ENCODE results near the gene ARID1A.

The ARID1A gene

GRCh38 chr1:26767714-26768113, 71.9 kb downstream of the ARID1A start:
- TF ChIP-seq POLR2AphosphoS5 (IDR thresholded peaks at IDR 0.05; ENCODE audit: low read depth, low read length) = no peak
- no peak for TF ChIP-seq REST (IDR thresholded peaks at IDR 0.05; ENCODE audit: insufficient read depth in 1 of 2, low read depth in 2 of 2, low read length in 2 of 2)
- no peak for TF ChIP-seq SIN3A (IDR thresholded peaks at IDR 0.05; ENCODE audit: borderline replicate concordance, insufficient read depth, low read length)
- TF ChIP-seq FOXP2 (optimal IDR thresholded peaks at IDR 0.05; ENCODE audit: borderline replicate concordance, extremely low read depth, extremely low read length, insufficient read depth) = no peak
- no peak for TF ChIP-seq TAF1 (IDR thresholded peaks at IDR 0.05; ENCODE audit: borderline replicate concordance, insufficient read depth, low read length)

GRCh38 chr1:26768755-26769154, 72.9 kb downstream of the ARID1A start:
- no peak for TF ChIP-seq FOXP2 (optimal IDR thresholded peaks at IDR 0.05; ENCODE audit: borderline replicate concordance, extremely low read depth, extremely low read length, insufficient read depth)
- TF ChIP-seq REST (IDR thresholded peaks at IDR 0.05; ENCODE audit: insufficient read depth in 1 of 2, low read depth in 2 of 2, low read length in 2 of 2) = no peak

- TF ChIP-seq TAF1 (IDR thresholded peaks at IDR 0.05; ENCODE audit: borderline replicate concordance, insufficient read depth, low read length) = no peak
- no peak for TF ChIP-seq POLR2AphosphoS5 (IDR thresholded peaks at IDR 0.05; ENCODE audit: low read depth, low read length)
- TF ChIP-seq FOXP2 (optimal IDR thresholded peaks at IDR 0.05; ENCODE audit: borderline replicate concordance, extremely low read depth, extremely low read length, insufficient read depth) = no peak
- no peak for TF ChIP-seq REST (IDR thresholded peaks at IDR 0.05; ENCODE audit: insufficient read depth in 1 of 2, low read depth in 2 of 2, low read length in 2 of 2)
These were observed 75.4 kb downstream of the ARID1A start for GRCh38 chr1:26771285-26771642.

- TF ChIP-seq REST (IDR thresholded peaks at IDR 0.05; ENCODE audit: insufficient read depth in 1 of 2, low read depth in 2 of 2, low read length in 2 of 2) = no peak
- no peak for TF ChIP-seq POLR2AphosphoS5 (IDR thresholded peaks at IDR 0.05; ENCODE audit: low read depth, low read length)
- TF ChIP-seq TAF1 (IDR thresholded peaks at IDR 0.05; ENCODE audit: borderline replicate concordance, insufficient read depth, low read length) = no peak
- TF ChIP-seq FOXP2 (optimal IDR thresholded peaks at IDR 0.05; ENCODE audit: borderline replicate concordance, extremely low read depth, extremely low read length, insufficient read depth) = peak; percentile 59
- peak; percentile 82; the same call in 1 of the 2 replicates for TF ChIP-seq SIN3A (IDR thresholded peaks at IDR 0.05; ENCODE audit: borderline replicate concordance, insufficient read depth, low read length)
These were observed 76.0 kb downstream of the ARID1A start for GRCh38 chr1:26771643-26772321.

- TF ChIP-seq POLR2AphosphoS5 (IDR thresholded peaks at IDR 0.05; ENCODE audit: low read depth, low read length) = no peak
- TF ChIP-seq REST (IDR thresholded peaks at IDR 0.05; ENCODE audit: insufficient read depth in 1 of 2, low read depth in 2 of 2, low read length in 2 of 2) = no peak
- TF ChIP-seq SIN3A (IDR thresholded peaks at IDR 0.05; ENCODE audit: borderline replicate concordance, insufficient read depth, low read length) = no peak
- TF ChIP-seq FOXP2 (optimal IDR thresholded peaks at IDR 0.05; ENCODE audit: borderline replicate concordance, extremely low read depth, extremely low read length, insufficient read depth) = no peak
- TF ChIP-seq TAF1 (IDR thresholded peaks at IDR 0.05; ENCODE audit: borderline replicate concordance, insufficient read depth, low read length) = no peak
These were observed 76.9 kb downstream of the ARID1A start for GRCh38 chr1:26772687-26773086.

Measured in PFSK-1 (cell line).